GM18870 (cell line): ENCODE measurements around the gene PDE11A.

Experiments used
- ATAC-seq: cut with Tn5 transposase; IDR thresholded peaks from one replicate; pipeline ENCODE4 v1.9.1; 2021; ENCODE audit warnings: moderate library complexity; ENCODE audit not compliant: unreplicated experiment

Gene PDE11A

DNA sequence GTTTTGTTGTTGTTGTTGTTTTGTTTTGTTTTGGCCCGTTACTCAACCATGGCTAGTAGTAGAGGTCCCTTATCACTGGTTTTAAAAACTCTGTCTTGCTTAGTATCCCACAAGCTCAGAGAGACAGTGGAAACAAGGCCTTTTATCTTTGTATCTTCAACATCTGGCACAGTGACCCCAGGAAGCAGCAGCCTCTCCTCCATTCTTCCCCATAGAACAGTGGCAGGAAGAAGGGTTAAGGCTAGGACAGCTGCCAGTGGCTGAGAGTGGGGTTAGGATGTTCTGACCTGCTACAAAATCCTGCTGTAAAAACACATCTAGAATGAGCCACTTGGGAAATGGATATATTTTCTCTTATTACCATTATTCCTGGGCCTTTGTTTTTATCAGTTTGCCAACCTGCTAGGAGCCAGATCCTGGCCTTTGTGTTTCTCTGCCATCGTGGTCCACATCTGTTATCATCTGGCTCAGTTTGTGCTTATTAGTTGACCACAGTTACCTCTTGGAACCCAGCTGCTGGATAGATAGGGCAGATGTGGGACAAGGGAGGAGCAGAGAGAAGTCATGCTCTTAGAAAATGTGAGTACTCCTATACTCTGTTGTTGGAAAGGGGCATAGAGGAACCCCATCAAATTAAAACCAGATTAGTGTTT, 433.2 kb downstream of the PDE11A start:
- no peak for ATAC-seq

DNA sequence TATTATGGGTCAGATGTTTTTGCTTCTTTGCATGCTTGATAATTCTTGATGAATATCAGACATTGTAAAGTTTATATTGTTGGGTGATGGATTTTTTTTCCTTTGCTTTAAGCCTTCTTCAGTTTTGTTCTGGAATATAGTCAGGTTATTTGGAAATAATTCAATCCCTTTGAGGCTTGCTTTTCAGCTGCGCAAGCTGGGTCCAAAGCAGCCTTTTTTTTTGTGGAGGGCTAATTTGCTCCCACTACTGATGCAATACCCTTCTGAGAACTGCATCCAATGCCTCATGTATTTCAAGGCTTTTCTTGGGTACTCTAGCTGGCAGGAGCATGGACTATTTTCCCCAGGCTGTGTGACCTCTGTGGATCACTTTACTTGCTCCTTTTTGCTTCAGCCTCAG, 434.1 kb downstream of the PDE11A start:
- no peak for ATAC-seq

DNA sequence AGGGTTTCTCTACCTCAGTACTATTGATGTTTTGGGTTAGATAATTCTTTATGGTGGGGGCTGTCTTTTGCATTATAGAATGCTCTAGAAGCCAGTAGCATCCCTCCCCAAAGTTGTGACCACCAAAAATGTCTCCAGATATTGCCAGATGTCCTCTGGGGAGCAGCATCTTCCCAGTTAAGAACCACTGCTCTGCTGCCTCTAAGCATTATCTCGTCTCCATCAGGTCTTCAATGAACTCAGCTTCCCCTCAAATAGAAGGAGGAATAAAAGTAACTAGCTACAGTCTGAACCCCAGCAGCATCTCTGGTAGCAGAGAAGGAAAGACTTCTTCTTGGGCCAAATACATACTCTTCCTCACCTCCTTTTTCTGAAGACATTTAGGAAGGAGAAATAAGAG, 435.9 kb downstream of the PDE11A start:
- no peak for ATAC-seq

DNA sequence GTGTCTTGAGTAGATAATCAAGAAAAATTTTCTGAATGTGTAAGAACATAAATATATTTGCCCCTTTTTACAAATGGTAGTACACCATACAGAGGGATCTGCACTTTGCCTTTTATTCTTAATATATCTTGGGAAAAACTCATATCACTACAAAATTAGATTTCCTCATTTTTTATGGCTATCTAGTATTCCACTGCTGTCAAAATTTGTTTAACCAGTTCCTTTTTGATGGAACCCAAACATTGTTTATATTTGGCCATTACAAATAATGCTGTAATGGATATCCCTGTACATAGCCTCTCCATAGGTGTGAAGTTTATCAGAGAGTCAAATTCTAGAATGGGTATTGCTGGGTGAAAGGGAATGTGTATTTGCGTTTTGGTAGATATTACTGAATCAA, 436.9 kb downstream of the PDE11A start:
- no peak for ATAC-seq

DNA sequence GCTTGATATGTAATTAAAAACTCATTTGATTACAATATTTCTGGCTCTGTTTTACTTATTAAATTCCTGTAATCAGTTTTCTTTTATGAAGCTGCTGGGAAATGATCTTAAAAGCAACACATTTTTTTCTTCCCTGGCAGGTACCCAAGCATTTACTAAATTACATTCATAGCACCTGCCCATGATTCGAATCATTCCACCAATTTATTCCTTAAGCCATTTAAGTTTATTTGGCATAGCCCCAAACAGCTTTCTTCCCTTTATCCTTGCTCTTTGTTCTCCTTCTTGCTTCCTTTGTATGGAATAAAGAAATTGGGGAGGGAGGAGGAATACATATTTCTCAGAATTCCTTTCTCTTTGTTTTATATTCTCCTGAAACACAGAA, 438.7 kb downstream of the PDE11A start:
- ATAC-seq = no peak

DNA sequence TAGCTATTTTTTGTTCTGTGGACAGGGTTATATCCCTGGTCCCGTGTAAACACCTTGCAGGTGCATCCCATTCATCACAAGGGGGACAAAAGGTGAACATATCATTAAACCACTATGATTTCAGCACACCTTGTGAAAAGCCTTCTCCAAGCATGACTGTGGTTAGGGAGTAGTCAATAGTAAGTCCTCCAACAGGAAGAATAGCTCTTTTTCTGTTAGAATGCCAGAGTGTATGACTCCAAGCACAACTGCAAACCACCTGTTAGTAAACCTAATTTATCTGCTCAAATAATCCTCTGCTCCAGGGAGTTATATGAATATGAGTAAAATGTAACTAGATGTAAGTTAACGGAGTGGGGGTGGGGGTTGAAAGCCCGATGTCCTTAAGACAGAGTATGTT, 439.5 kb downstream of the PDE11A start:
- no peak for ATAC-seq

DNA sequence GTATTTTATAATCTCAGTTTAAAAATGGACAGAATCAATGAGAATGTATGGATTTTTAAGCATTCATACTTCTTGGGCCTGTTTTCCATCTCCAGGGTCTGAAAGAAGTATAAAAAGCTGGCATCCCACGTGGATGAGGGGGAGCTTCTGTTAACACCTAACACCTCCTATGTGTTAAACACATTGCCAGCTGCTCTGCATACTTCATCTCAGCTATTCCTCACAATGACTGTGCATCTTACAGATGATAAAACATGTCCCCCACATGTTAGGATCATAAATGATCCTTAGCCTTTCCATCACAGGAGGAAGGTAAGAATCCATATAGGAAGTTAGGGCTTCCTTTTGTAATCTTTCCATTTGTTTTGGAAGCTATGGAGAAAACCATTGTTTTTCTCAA, 440.9 kb downstream of the PDE11A start:
- no peak for ATAC-seq

DNA sequence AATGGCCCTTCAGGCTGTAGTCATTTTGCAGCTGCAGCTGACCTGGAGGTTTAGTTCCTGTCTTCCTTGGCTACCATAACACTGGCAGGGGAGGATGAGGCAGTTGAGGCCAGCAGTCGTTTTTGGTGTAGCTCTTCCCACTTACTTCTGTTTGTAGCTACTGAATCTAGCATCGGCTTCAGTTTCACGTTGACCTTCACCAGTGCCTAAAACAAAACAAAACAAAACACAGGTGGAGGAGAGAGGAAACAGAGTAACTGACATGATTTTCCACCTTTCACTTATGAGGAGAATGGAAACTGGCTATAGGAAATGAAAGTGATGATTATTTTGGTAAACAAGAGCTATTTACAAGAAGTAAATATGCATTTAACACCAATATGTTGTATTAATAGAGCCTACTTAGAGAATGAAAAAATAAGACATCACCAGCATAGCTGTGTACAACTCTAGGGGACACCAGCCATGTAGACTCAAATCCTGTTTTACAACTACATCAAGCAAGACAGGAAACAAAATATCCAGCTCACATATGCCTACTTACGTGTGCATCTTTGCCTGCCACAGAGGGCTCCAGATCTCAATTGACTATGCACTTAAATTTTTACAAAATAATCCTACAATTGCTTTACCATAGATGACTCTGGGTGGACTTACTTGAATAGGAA, 443.1 kb downstream of the PDE11A start:
- no peak for ATAC-seq

DNA sequence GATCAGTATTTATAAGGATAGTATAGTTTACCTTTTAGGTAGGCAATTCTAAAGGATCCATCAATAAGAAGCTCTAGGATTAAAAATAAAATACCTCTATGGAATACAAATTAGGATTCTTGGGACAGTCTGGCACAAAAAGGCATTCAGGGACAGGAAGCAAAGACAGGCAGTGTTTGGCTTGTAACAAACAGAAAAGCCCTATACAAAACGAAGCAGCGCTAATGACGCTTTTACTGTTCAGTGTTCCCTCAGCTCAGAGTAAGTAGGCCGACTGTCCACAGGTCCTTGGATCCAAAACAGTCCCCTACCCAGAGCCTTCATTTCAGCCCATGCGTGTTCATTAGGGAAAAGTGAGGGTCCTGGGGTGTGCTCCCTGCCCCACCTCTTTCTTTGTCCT, 443.7 kb downstream of the PDE11A start:
- ATAC-seq = no peak

DNA sequence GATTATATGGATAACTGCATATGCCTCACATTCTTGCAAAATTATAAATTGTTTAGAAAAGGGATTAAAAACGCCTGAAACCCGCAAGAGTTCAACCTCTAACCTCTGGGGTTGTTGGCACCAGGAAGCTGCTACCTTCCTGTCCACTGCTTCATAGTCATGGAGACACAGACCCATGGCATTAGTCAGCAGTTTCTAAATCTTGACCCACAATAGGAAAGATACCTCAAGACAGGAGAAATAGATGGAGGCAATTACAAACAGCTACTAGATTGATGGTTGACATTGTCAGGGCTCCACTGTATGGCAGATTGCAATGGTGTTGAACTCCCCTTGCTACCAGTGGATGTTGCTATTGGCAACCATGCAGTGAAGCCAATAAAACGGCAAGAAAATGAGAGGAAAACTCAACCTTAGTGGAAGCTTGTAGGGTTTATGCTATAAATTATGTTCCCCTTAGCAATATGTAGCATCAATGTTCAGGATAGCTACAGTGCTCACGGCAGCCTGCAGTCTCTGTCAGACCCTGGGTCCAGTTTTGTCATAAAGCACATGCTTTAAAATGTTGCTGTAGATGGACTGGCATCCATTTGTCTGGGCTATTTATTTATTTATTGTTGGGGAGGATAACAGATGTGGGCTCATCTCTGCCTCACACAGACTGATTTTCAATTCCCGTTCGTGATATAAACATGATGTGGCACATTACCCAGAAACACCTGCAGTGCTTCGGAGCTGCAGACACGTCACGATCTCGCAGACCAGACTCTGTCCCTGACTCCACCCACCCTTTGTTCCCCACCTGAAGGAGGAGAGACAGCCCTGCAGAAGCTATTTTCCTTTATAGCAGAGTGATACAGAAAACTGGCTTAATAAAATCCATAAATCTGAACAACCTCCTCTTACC, 446.6 kb downstream of the PDE11A start:
- no peak for ATAC-seq

DNA sequence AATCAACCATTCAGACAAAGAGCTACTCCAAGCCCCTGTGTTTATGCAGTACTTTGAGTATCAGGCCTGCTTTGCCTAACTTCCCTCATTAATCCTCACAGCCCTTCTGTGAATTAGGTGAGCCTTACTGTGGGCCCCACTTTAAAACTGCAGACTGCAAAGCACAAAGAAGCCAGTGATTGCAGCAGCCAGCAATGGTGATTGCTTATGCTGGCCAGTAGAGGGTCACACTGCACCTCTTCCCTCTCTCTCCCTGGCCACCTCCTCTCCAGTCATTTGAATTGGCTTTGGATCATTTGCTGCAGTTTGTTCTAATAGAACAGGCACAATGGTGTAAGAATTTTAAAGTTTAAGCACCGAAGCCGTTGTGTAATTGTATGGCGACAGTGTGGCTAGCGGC, 450.1 kb downstream of the PDE11A start:
- no peak for ATAC-seq

DNA sequence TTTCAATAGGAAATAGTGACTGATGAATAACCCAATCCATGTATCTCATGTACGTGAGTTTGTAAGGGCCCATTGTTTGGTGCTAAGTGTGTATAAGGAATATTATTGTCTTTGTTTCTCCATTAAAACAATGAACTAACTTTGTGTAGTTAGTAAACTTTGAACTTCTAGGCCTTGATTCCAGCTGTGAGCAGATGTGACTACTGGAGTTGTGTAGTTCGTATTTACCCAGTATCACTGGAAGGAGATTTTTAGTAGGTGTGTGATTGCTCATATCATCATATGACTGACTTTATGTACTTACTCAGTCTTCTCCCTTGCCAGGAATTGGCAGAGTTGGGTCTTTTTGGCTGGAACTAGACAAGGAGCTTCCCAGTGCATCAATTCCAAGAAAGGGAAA, 452.6 kb downstream of the PDE11A start:
- no peak for ATAC-seq

DNA sequence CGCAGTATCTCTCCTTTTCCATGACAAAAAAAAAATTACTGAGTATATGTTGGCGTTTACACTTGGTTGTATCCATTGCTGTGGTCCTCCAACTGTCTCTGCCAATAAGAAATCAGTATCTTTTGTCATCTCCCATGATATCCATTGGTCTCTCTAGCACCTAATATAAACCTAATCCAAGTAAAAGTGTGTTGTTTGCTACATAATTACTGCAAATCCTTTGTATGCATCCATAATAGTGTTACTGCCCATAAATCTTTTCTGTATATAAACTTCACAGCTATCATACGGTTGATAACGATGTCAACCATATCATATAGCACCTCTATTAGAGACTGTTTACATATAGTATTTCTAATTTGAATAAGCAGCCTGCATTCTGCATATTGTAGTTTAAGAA, 453.1 kb downstream of the PDE11A start:
- no peak for ATAC-seq

DNA sequence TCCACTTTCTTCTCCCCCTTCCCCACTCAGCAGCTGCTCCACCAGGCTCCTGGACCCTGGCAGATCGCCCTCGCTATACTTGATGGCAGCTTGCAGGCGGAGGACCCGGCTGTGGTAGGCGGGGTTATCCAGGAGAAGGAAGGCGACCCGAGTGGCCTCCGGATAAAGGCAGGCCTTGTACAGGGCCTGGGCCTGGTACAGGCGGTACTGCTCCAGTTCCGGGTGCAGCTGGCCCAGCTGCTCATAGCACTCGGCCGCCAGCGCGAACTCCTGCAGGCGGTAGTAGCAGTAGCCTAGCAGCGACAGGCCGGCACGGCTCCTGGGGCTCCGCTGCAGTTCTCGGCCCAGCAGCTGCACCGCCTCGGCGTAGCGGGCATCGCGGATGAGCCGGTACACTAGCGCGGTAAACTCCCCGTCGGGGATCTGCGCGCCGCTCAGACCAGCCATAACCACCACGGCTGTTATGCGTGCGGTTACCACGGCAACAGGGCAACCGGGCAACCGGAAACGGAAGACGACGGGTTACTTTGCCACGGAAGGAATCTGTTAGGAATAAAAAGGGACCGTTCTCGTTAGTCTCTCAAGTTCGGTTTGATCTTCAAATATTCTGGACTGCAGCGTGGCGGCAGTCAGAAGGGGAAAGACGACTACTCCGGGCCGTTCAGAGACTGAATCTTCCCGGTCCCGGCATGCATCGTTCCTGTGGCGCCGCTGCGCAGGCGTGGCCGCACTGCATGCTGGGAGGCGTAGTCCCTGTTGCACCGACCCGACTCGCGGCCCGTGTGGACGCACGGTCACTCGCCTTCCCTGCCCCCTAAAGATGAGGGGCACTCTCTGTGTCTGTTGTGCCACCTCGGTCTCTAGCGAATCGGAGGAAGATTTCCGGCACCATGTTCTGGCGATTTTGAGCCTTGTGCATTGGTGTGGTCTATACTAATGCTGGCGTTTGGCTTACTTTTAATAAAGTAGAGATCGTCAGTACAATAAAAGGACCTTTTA, 454.0 kb downstream of the PDE11A start:
- peak; percentile 92 for ATAC-seq

DNA sequence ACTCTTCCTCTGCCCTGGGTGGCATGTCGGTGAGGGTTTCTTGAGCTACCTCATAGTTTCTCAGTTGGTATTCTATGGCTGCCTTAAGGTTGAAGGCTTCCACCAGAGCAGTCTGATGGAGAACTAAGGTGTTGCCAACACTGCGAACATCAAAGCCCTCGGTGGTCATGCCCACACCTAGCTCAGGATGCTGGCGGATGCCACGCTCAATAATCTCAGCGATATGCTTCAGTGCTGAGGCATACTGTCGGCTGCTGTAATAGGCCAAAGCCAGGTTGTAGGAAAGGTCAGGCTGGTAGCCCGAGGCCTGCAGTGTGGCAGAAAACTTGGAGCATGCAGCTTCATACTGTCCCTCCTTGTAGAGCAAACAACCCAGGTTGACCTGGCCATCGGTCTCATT, 454.7 kb downstream of the PDE11A start:
- ATAC-seq = no peak

DNA sequence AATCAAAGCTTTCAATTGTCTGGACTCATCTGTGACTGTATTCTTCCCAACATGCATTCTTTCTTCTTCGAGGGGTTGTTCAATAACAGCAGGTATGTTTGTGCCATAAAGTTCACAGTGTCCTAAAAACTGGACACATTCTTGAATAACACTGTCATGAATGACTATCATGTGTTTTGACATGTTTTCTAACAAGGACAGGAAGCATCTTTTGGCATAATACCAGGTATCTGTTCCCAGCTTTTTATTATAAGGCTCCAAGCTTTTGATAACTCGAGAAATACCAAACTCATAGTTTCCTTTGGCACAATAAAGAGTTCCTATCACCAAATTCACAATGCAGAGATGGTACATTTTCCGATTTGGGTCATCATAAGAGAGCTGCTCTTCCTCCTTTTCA, 455.8 kb downstream of the PDE11A start:
- no peak for ATAC-seq

DNA sequence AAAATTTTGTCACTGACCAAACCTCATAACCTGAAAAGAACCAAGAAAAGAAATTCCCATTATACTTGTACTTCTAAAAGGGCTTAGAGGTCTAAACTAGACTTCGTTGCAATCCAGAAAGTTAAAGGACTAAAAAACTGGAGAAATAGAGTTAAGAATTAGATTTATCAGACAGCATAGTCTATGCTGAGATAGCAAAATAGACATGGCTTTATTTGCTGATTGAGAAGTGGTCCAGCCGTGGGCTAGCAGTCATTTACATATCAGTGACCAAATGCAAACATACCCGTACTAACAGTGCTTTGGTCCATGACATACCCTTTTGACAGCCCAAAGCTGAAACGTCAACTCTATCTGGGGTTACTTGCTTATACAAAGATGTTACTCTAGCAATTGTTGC, 456.5 kb downstream of the PDE11A start:
- ATAC-seq = no peak

DNA sequence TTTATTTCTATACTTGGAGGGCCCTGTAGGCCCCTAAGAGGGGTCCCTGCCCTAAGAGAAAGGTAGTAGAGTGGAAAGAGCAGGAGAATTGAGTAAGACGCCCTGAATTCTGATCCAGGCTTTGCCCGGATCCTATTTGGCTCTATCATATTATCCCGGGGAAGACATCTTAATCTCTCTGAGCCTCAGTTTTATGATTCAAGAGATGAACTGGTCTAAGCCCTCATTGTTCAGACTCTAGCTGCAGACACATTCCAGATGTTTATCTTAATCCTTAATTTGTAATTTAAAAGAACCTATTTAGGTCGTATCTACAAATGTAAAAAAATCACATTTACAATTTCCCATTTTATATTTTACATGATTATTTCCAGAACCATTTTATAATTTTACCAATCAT, 459.9 kb downstream of the PDE11A start:
- ATAC-seq = no peak

DNA sequence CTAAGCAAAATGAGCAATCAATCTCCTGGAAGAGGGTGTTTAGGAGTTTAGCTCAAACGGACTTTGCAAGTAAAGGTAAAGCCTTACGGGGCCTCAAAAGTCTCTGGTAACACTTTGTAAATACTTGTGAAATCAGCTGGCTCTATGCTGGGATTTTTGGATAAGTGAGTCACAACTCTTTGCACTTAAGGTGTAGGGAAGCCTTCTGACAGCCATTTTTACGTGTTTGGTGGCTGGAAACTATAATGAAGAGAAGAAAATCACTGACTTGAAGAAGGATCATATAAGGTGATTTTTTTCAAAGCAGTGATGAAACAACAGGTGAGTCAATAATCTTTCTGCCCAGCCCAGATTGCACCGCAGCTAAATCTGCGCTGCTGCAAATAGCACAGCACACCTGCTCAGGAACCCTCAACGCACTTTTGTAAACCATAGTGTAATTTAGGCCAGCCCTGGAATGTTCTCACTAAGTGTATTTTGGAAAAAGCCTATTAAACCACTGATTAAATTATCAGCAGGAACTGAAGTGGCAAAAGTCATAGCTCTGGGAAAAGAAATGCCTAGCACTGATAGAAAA, 461.2 kb downstream of the PDE11A start:
- ATAC-seq = no peak

DNA sequence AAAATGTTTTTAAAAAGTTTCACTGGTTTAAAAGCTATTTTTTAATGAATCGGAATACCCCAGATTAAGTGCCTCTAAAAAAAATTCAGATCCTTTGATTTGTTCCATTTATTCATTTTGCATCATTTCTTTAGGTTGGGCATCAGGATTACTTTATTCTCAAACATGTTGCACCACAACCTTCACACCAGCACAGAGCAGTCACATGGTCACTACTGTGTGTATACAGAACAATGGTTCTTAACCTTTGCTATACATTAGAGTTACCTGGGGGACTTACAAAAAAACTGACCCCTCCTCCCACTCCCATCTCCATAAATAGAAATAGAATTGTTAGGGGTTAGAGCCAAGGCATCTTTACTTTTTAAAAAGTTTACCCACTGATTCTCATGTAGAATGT, 461.8 kb downstream of the PDE11A start:
- no peak for ATAC-seq
